Activated CD4-positive, alpha-beta T cell treated with anti-CD3 and anti-CD28 coated beads, Interleukin-2, amount 50 U/mL, for 4 hours (primary cell): ENCODE data around the gene ADGRF5.

Experiments
- DNase-seq, 2 experiments: peaks; one replicate each; pipeline ENCODE4 v3.0.0-alpha.2; 2020

Gene ADGRF5

GRCh38 chr6:46932526-46933319 is 11.0 kb upstream of the ADGRF5 start:
- no peak for DNase-seq

GRCh38 chr6:46931416-46931815 is 9.7 kb upstream of the ADGRF5 start:
- no peak for DNase-seq

GRCh38 chr6:46930331-46930730 is 8.6 kb upstream of the ADGRF5 start:
- no peak for DNase-seq

DNA sequence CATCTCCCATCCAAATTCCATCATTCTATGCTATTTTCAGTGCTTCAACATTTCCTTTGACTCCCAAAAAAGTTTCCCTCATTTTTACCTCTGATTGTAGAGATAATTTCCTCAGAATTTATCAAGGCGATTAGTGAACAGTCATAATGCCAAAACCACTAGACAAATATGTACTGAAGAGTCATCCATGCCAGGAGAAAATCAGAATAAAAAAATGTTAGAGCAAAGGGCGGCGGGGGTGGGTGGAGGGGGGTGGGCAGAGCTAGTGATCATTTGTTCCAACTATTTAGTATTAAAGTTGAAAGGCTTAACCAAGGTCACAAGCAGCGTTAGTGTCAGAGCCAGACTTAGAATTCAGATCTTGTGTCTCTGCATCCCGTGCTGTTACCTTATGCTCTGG is 5.3 kb upstream of the ADGRF5 start:
- no peak for DNase-seq

GRCh38 chr6:46926481-46926880 is 4.7 kb upstream of the ADGRF5 start:
- no peak for DNase-seq

GRCh38 chr6:46925563-46926253 is 4.0 kb upstream of the ADGRF5 start:
- DNase-seq: no peak

DNA sequence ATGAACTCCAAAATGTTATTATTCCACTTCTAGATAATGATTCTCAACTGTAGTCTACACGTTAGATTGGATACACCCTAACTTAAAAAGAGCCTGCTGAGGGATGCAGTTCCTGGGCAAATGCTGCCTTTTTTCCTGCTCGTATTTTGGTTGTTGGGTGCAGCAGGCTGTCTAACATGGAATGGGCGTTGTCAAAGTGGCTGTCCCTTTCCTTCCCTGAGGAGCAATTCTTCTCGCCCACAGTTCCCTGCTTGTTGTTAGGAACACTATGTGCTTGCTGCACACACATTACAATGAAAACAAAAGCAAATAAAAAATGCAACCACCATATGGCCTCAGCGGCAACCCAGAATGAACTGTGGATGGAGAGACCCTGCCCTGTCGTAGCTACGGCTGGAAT is 1.7 kb upstream of the ADGRF5 start:
- DNase-seq: no peak

- no peak for DNase-seq
Measured at GRCh38 chr6:46921059-46921458, 679 bp downstream of the ADGRF5 start.

DNA sequence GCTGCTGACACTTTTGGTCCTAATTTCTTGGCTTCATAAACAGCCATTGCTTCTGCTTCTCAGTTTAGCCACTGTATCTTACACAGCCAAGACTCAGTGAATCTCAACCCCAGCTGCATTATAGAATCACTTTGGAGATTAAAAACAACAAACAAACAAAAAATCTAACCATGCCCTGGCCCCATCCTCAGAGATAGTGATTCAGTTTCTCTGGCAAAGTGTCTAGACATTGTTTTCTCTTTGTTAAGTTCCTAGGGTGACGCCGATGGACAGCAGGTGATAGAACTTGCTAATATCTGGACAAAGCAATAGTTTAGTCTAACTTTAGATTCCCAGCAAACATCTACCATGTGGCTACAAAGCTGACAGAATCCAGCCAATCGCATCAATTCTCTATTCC is 2.9 kb downstream of the ADGRF5 start:
- no peak for DNase-seq

GRCh38 chr6:46917002-46917545 is 4.7 kb downstream of the ADGRF5 start:
- DNase-seq: no peak

DNA sequence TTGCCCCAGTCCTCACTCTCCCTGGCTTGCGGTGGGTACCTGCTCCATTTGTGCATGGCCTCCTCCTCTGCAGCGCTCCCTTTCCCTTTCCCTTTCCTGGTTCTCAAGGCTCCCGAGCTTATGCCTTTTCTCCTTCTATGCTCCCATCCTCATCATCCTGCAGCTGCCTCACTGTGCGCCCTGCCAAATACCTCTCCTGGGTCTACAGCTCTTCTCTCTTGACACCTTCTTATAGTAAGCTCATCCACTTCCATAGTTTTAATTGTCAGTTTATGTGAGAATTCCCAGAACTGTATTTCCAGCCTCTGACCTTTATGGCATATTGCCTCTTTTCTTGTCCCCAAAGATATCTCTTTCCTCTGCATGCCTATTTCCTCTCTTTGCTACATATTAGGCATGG is 5.9 kb downstream of the ADGRF5 start:
- no peak for DNase-seq

DNA sequence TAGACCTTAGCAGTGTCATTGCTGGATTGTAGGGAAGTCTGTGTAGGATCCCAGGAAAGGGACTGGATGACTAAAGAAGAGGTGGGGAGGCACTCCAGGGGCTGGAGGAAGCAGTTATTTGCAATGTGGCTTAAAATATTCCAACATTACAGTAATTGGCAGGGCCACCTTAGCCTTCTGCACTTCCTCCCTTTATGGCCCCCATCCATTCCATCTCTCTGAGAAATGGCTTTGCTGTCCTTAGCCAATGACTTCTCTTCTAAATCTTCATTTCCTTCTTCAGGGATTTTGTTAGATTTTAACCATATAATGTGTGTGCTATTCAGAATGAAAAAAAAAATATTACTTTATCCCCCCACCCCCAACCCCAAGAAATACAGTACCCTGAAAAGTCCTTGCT is 6.4 kb downstream of the ADGRF5 start:
- DNase-seq: no peak

DNA sequence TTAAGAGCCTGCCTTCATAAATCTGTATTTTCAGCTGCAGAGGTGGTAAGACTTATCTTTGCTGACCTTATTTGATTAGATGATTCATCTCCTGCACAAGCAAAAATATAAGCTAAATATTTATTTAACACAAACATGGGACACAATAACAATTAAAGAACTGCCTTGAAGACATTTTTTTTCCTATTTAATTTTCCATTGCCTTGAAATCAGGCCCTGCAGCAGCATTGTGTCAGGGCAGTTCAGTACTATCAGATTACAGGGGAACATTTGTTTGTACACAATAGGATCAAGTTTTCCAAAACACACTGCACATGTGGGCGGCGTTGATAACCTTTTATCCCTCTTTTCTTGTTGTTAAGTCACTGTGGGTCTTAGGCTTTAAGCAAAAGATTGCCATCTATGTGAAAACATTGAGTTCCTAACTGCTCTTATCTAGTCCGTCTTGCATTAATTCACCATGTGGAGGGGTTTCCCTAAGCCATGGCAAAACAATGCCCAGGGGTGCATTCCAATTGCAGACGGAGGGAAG is 7.4 kb downstream of the ADGRF5 start:
- DNase-seq: no peak

DNA sequence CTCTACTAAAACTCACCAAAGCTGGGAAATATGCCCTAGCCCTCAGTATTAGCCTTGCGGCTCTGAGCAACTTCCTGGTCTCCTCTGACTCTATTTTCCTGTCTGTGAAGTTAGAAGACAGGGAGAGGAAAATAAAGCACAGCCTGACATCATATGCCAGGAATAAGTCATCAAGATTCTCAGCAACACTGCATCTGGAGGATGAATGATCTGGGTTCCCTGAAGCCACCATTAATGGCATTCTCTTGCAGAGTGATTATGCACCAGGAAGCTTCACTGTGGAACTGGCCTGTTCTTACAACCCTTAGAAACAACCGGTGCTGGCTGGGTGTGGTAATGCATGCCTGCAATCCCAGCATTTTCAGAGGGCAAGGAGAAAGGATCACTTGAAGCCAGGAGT is 12.4 kb downstream of the ADGRF5 start:
- DNase-seq: no peak

DNA sequence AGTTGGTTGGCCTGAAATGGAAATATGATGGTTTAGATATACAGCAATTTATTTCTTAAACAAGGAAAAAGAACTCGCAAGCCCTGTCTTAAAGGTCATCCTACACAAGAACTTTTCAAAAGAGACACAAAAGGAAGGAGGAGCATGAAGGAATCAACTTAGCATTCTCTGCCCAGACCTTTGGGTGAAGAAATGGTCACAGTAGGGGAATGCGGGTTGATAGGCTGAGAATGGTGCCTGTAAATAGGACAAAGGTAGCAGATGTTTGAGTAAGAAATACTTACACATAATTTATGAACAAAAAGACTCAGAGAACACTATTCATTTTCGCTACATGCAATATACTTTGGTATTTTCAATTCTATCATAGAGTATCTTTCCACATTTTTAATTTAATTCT is 15.0 kb downstream of the ADGRF5 start:
- no peak for DNase-seq

DNA sequence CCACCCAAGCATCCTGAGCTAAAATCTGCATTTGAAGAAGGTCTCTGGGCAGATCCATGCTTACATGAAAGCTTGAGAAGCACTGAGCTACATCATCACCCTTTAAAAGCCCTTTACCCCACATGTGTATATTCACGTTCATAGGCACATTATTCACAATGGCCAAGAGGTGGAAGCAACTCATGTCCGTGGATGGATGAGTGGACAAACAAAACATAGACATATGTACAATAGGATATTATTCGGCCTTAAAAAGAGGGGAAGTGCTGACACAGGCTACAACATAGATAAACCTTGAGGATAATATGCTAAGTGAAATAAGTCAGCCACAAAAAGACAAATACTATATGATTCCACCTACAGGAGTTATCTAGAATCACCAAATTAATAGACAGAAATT is 17.6 kb downstream of the ADGRF5 start:
- DNase-seq: no peak

DNA sequence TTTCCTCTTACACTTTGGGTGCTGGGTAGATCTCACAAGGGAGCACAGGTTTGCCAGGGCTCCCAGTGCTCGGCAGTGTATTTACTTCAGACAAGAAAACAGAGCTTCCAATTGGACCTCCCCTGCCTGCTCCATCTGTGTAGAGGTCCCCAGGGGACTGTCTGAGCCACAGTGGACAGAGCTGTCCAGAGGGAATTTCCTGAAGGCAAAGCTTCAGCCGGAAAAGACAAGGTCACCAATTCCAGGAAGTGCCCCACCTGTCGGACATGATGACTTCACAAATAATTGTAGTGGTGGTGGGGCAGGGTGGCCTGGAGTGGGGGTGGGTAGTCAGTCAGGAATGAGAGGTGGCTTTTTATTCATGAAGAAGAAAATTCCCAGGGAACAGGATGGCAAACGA is 18.6 kb downstream of the ADGRF5 start:
- no peak for DNase-seq

DNA sequence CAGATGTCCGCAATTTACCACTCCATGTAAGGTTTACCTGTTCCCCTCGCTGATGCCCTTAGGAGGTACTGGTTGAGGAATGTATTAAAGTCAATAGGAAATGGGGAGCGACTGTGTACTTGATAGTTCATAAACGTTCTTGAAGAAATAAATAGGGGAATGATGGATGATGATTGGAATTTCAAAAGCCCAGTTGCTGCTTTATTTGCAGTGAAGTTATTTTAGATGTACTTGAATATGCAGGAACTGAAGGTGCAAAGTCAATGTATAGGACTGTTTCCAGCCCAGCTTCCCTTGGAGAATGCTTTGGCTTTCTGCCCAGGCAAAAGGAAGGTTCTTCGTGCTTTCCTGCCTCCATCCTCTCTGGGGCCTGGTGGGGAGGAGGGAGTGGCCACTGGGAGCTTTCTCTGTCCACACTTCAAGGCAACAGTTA is 19.8 kb downstream of the ADGRF5 start:
- DNase-seq: no peak

- DNase-seq: no peak
Measured at GRCh38 chr6:46900266-46900665, 21.5 kb downstream of the ADGRF5 start.

DNA sequence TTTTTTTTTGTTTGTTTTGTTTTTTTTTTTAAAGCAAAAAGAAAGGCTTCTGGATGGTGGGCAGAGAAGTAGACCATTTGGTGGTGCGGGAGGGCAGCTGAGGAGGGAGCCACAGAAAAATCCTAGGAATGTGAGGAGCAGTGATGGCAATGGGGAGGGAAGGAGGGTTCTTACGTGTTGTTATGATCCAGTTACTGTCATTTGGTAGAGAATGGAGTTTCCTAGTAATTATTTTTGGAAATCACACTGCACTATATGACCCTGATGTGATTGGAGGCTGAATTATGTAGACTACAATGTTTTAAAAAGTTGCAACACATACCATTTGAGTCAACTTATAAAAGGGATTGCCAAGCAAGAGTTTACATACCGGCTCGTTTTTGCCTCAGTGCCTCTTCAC is 22.1 kb downstream of the ADGRF5 start:
- no peak for DNase-seq

DNA sequence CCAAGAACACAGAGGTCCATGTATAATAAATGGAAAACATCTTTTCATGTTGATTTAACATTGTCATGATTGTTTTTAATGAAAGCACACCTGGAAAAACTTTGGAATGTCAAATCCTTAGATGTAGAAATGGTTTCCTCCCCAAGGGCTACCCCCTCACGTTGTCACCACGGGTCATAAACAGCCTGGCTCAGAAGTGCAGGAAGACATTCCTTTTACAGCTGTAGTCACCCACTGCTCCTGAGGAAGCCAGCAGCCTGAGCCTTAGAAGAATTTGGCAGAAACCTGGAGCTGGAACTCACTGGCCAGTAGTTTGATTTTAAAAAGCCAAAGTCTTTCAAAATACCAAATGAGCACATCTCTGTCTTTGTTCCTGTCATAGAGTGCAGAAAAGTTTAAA is 23.7 kb downstream of the ADGRF5 start:
- DNase-seq: no peak

DNA sequence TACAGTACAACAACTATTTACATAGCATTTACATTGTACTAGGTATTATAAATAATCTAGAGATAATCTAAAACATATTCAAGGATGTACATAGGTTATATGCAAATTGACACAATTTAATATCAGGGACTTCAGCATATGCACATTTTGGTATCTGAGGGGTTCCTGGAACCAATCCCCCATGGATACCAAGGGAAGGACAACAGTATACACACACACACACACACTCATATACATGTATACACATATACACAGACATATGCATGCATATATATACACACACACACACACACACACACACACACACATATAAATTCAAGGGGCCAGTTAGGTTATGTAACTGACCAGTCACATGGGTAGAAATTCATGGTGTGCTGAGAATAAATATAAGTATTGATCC is 24.9 kb downstream of the ADGRF5 start:
- DNase-seq: no peak

GRCh38 chr6:46895930-46896329 is 25.8 kb downstream of the ADGRF5 start:
- no peak for DNase-seq

- no peak for DNase-seq
Measured at GRCh38 chr6:46894433-46894832, 27.3 kb downstream of the ADGRF5 start.
